ENCODE results near the gene DYNC2I2. TPM values are rescaled to one million over a fixed set of nuclear protein-coding genes. Genes with fewer than 3 reads are reported as not detected.

DYNC2I2 gene
- total and polyA plus RNA-seq, 2 experiments from 2014 or later: 39.9 to 78.7 TPM

DNA sequence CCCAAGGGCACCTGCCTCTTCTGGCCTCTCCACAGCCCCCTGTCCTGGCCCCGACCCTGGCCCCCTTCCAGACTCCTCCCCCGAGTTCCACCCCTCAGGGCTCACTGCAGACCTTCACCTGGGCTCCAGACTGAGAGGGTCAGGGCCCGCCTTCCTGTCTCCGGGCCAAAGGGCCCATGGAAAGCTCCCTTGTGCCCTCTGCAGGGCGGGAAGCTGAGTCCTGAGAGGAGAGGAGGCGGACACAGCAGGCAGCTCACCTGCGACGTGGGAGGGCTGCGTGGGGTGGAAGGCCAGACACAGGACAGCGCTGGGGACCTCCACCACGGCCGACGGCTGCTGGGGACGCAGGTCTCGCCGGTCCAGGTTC, 20.6 kb downstream of the DYNC2I2 start:
- no peaks in the 10 kb centered on the region for H3K9me2 ChIP-seq (replicated peaks; ENCODE audit: insufficient read depth)
- TF ChIP-seq, protein P1, sequence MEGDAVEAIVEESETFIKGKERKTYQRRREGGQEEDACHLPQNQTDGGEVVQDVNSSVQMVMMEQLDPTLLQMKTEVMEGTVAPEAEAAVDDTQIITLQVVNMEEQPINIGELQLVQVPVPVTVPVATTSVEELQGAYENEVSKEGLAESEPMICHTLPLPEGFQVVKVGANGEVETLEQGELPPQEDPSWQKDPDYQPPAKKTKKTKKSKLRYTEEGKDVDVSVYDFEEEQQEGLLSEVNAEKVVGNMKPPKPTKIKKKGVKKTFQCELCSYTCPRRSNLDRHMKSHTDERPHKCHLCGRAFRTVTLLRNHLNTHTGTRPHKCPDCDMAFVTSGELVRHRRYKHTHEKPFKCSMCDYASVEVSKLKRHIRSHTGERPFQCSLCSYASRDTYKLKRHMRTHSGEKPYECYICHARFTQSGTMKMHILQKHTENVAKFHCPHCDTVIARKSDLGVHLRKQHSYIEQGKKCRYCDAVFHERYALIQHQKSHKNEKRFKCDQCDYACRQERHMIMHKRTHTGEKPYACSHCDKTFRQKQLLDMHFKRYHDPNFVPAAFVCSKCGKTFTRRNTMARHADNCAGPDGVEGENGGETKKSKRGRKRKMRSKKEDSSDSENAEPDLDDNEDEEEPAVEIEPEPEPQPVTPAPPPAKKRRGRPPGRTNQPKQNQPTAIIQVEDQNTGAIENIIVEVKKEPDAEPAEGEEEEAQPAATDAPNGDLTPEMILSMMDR (IDR thresholded peaks at IDR 0.05; ENCODE audit: poor library complexity): peak; percentile 21
- TF ChIP-seq EZH2phosphoT487 (IDR thresholded peaks at IDR 0.05; ENCODE audit: low read depth, severe bottlenecking, unreplicated experiment) (no peak), EZH2 (IDR thresholded peaks at IDR 0.05; ENCODE audit: borderline replicate concordance) (no peak)
- H3K4me3 ChIP-seq: no peak overlapping the region
- WGBS (ENCODE audit: low lambda C conversion rate, missing lambda C conversion rate): 51% methylated on average over 13 of the region's 16 CpGs
- no peaks in the 10 kb centered on the region for H3K79me2 ChIP-seq
- no peaks in the 10 kb centered on the region for H3K36me3 ChIP-seq (replicated peaks; ENCODE audit: insufficient read depth, low read depth)
- no peaks in the 10 kb centered on the region for H3K9me3 ChIP-seq (ENCODE audit: low read depth)
- peak overlapping the region; percentile 65 for H3K4me2 ChIP-seq
- peak overlapping the region; percentile 98 for H3K27ac ChIP-seq
- H2AFZ ChIP-seq: no peak overlapping the region
- H4K20me1 ChIP-seq (ENCODE audit: insufficient read depth, poor library complexity, severe bottlenecking): no peaks in the 10 kb centered on the region
- peak; percentile 77 for DNase-seq (ENCODE audit: low spot score)
- peaks cover 17% of the 10 kb centered on the region for H3K4me1 ChIP-seq (ENCODE audit: insufficient read depth)
- no peaks in the 10 kb centered on the region for H3K27me3 ChIP-seq

DNA sequence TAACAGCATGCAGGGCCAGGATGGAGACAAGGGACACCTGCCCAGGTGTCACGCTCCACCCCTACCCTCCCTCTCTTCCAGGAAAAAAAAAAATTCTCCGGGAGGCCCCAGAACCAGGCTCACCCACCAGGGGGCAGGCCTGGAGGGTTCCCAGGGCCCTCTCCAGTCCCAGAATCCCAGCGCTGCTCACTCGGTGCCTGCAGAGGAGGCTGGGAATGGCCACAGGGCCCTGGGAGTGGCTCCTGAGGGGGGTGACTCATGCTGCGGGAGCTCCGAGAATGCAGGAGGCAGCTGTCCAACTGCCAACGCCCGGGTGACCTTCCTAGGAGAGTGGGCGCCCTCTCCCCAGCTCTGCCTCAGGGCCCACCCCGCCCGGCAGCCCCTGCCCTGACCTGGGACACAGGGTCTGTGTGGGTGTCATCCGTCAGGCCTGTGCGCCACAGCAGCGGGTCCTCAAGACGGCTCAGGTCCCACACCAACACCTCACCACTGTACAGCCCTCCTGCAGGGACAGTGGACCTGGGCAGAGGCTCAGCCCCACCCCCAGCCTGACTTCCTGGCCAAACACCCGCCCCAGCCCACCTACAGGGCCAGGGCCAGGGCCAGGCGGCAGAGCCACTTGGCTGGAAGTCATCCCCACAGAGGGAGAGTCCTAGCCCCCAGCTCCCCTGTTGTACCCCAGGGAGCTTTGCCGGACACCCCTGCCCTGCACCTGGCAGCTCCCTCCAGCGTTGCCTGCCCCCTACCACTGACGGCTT, 21.2 kb downstream of the DYNC2I2 start:
- Histone ChIP-seq H3K9me3 (ENCODE audit: low read depth) (no peaks in the 10 kb centered on the region), H2AFZ (no peak overlapping the region), H4K20me1 (ENCODE audit: insufficient read depth, poor library complexity, severe bottlenecking) (no peaks in the 10 kb centered on the region), H3K27ac (peak overlapping the region; percentile 98), H3K4me1 (ENCODE audit: insufficient read depth) (peaks cover 17% of the 10 kb centered on the region), H3K27me3 (no peaks in the 10 kb centered on the region), H3K4me2 (peak overlapping the region; percentile 65), H3K79me2 (no peaks in the 10 kb centered on the region), H3K4me3 (no peak overlapping the region), H3K36me3 (replicated peaks; ENCODE audit: insufficient read depth, low read depth) (no peaks in the 10 kb centered on the region), H3K9me2 (replicated peaks; ENCODE audit: insufficient read depth) (no peaks in the 10 kb centered on the region)
- 25% methylated on average over 15 of the region's 20 CpGs for WGBS (ENCODE audit: low lambda C conversion rate, missing lambda C conversion rate)
- DNase-seq (ENCODE audit: low spot score): peak; percentile 96
- no peak for TF ChIP-seq EZH2 (IDR thresholded peaks at IDR 0.05; ENCODE audit: borderline replicate concordance)
- TF ChIP-seq, protein P1 (IDR thresholded peaks at IDR 0.05; ENCODE audit: poor library complexity): peak; percentile 90

DNA sequence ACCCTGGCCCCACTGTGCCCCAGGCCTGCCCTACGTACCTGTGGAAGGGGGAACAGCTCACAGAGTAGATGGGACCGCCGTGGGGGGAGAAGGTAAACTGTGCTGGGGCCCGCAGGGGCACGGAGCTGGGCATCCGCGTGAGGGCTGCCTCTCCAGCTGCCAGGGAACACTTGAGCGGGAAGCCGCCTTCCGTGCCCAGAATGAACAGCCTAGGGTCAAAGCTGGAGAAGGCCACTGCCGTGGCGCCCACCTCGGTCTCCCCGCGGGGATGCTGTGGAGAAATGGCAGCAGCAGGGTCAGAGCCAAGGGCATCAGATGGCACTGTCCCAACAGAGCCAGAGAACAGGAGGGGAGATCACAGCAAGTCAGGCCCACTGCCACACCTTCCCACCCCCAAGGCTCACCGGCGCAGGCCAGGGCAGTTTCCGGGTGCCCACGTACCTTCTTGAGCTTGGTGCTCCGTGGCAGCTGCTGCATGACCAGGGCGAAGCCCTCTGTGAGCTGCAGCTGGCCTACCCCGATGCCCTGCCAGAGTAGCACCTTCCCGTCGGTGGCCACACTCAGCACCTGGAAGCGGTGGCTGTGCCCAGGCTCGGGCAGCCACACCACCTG, 21.9 kb downstream of the DYNC2I2 start:
- Histone ChIP-seq H3K79me2 (no peaks in the 10 kb centered on the region), H3K27me3 (no peaks in the 10 kb centered on the region), H3K9me3 (ENCODE audit: low read depth) (no peaks in the 10 kb centered on the region), H3K27ac (peak overlapping the region; percentile 72), H2AFZ (no peak overlapping the region), H3K4me3 (no peak overlapping the region), H3K4me1 (ENCODE audit: insufficient read depth) (peaks cover 17% of the 10 kb centered on the region), H3K4me2 (peak overlapping the region; percentile 64), H3K9me2 (replicated peaks; ENCODE audit: insufficient read depth) (no peaks in the 10 kb centered on the region), H3K36me3 (replicated peaks; ENCODE audit: insufficient read depth, low read depth) (no peaks in the 10 kb centered on the region), H4K20me1 (ENCODE audit: insufficient read depth, poor library complexity, severe bottlenecking) (no peaks in the 10 kb centered on the region)
- WGBS (ENCODE audit: low lambda C conversion rate, missing lambda C conversion rate): 89% methylated on average over 26 of the region's 26 CpGs
- no peak for TF ChIP-seq EZH2phosphoT487 (IDR thresholded peaks at IDR 0.05; ENCODE audit: low read depth, severe bottlenecking, unreplicated experiment)
- TF ChIP-seq, protein P1 (IDR thresholded peaks at IDR 0.05; ENCODE audit: poor library complexity): no peak
- TF ChIP-seq EZH2 (IDR thresholded peaks at IDR 0.05; ENCODE audit: borderline replicate concordance): no peak
- DNase-seq (ENCODE audit: low spot score): no peak
